ENCODE data around the gene L2HGDH.

DNA sequence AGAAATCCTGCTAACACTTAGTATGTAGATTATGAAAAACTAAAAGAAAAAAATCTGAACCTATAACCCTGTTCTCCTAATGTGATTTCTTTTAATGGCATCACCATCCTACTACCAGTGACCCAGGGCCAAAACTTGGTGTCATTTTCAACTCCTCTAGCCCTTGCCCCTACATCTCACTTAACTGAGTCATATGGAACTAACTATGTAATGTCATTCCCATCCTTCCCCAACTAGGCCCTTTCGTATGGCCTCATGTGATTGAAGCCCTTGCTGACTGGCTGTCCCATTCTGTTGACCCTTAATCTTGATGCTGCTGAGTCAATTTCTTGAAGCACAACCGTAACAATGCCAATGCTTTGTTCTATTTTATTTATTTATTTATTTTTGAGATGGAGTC is 7.7 kb upstream of the L2HGDH start:
- TF ChIP-seq, protein P1, sequence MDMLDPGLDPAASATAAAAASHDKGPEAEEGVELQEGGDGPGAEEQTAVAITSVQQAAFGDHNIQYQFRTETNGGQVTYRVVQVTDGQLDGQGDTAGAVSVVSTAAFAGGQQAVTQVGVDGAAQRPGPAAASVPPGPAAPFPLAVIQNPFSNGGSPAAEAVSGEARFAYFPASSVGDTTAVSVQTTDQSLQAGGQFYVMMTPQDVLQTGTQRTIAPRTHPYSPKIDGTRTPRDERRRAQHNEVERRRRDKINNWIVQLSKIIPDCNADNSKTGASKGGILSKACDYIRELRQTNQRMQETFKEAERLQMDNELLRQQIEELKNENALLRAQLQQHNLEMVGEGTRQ (IDR thresholded peaks at IDR 0.05; ENCODE audit: low read depth, low read length), result no peak
- TF ChIP-seq, protein P2, sequence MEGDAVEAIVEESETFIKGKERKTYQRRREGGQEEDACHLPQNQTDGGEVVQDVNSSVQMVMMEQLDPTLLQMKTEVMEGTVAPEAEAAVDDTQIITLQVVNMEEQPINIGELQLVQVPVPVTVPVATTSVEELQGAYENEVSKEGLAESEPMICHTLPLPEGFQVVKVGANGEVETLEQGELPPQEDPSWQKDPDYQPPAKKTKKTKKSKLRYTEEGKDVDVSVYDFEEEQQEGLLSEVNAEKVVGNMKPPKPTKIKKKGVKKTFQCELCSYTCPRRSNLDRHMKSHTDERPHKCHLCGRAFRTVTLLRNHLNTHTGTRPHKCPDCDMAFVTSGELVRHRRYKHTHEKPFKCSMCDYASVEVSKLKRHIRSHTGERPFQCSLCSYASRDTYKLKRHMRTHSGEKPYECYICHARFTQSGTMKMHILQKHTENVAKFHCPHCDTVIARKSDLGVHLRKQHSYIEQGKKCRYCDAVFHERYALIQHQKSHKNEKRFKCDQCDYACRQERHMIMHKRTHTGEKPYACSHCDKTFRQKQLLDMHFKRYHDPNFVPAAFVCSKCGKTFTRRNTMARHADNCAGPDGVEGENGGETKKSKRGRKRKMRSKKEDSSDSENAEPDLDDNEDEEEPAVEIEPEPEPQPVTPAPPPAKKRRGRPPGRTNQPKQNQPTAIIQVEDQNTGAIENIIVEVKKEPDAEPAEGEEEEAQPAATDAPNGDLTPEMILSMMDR (conservative IDR thresholded peaks at IDR 0.05; ENCODE audit: low read depth, low read length), result no peak
- TF ChIP-seq, protein P3, sequence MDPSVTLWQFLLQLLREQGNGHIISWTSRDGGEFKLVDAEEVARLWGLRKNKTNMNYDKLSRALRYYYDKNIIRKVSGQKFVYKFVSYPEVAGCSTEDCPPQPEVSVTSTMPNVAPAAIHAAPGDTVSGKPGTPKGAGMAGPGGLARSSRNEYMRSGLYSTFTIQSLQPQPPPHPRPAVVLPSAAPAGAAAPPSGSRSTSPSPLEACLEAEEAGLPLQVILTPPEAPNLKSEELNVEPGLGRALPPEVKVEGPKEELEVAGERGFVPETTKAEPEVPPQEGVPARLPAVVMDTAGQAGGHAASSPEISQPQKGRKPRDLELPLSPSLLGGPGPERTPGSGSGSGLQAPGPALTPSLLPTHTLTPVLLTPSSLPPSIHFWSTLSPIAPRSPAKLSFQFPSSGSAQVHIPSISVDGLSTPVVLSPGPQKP (IDR thresholded peaks at IDR 0.05; ENCODE audit: borderline replicate concordance, low read depth, low read length), result no peak
- TF ChIP-seq MAZ (IDR thresholded peaks at IDR 0.05; ENCODE audit: borderline replicate concordance, low read depth, low read length) (no peak), POLR2A (IDR thresholded peaks at IDR 0.05; ENCODE audit: low read depth, low read length) (no peak), CHD1 (IDR thresholded peaks at IDR 0.05; ENCODE audit: low read depth, low read length) (no peak)

Measured in IMR-90 (cell line).